HG02970 (cell line): Measurements from ENCODE around the gene NTS.

ENCODE experiments used
- ATAC-seq: cut with Tn5 transposase; IDR thresholded peaks from one replicate; pipeline ENCODE4 v1.9.1; 2021; ENCODE audit warnings: mild to moderate bottlenecking, moderate library complexity, moderate number of reproducible peaks; ENCODE audit not compliant: unreplicated experiment, low FRiP score

NTS gene

GRCh38 chr12:85920324-85920947, 46.3 kb downstream of the NTS start:
- peak; percentile 70 for ATAC-seq

- ATAC-seq = no peak
These were observed 49.8 kb downstream of the NTS start for GRCh38 chr12:85923767-85924331.

GRCh38 chr12:85927166-85927565, 53.1 kb downstream of the NTS start:
- no peak for ATAC-seq
